Measurements from ENCODE around the gene SNRNP27.
A peak's percentile ranks its signal among the peaks of the same experiment; 100 is the strongest.

SNRNP27 gene

GRCh38 chr2:69926849-69927515 is 33.2 kb downstream of the SNRNP27 start:
- Histone ChIP-seq H4K91ac (ENCODE audit: low read length) (no peak overlapping the region), H3K4me1 (ENCODE audit: control insufficient read depth, insufficient read depth, low read depth, low read length) (no peaks in the 10 kb centered on the region), H3K23ac (ENCODE audit: low read length in 2 of 2) (no peak overlapping the region), H3K27ac (ENCODE audit: low read length, poor library complexity, severe bottlenecking) (no peak overlapping the region), H3K9me3 (ENCODE audit: control insufficient read depth, low read length) (no peaks in the 10 kb centered on the region), H3K14ac (ENCODE audit: low read length in 2 of 2) (no peak overlapping the region), H3K9ac (ENCODE audit: low read length) (no peak overlapping the region), H2AFZ (ENCODE audit: low read depth, low read length) (no peak overlapping the region), H3K36me3 (ENCODE audit: control insufficient read depth in 1 of 2, insufficient read depth in 2 of 2, low read depth in 1 of 2, low read length in 2 of 2) (peaks cover 0 to 60% of the 10 kb centered on the region in 2 experiments), H3K4me3 (ENCODE audit: insufficient read depth in 1 of 2, low read depth in 1 of 2, low read length in 2 of 2) (no peak overlapping the region), H3K18ac (ENCODE audit: low read depth in 1 of 2, low read length in 2 of 2) (no peak overlapping the region), H3K27me3 (ENCODE audit: control insufficient read depth in 1 of 2, insufficient read depth in 1 of 2, low read length in 2 of 2) (no peaks in the 10 kb centered on the region), H4K8ac (ENCODE audit: low read length) (no peak overlapping the region), H2BK120ac (ENCODE audit: low read depth, low read length) (no peak overlapping the region), H2BK15ac (ENCODE audit: low read depth, poor library complexity, severe bottlenecking) (no peak overlapping the region), H3K4me2 (ENCODE audit: low read length, poor library complexity, severe bottlenecking) (no peak overlapping the region), H2AK5ac (ENCODE audit: low read length, severe bottlenecking) (no peak overlapping the region), H2BK12ac (ENCODE audit: low read length in 2 of 2) (no peak overlapping the region), H3K79me1 (replicated peaks; ENCODE audit: low read length, poor library complexity, severe bottlenecking) (peaks cover 2% of the 10 kb centered on the region), H3K4ac (ENCODE audit: low read depth in 1 of 2, low read length in 2 of 2) (no peak overlapping the region), H2BK5ac (ENCODE audit: low read depth, low read length, poor library complexity, severe bottlenecking) (no peak overlapping the region)
- DNase-seq: peak; percentile 49
- WGBS: 100% methylated on average over 2 of the region's 3 CpGs

- Histone ChIP-seq H3K14ac (ENCODE audit: low read length in 2 of 2) (peak overlapping the region in 1 of 2 experiments; percentile 56), H3K23ac (ENCODE audit: low read length in 2 of 2) (no peak overlapping the region), H3K9ac (ENCODE audit: low read length) (peak overlapping the region; percentile 8), H2AFZ (ENCODE audit: low read depth, low read length) (no peak overlapping the region), H2BK15ac (ENCODE audit: low read depth, poor library complexity, severe bottlenecking) (peak overlapping the region; percentile 15), H3K27ac (ENCODE audit: low read length, poor library complexity, severe bottlenecking) (no peak overlapping the region), H2BK12ac (ENCODE audit: low read length in 2 of 2) (no peak overlapping the region), H3K9me3 (ENCODE audit: control insufficient read depth, low read length) (no peaks in the 10 kb centered on the region), H4K8ac (ENCODE audit: low read length) (peak overlapping the region; percentile 3), H2BK5ac (ENCODE audit: low read depth, low read length, poor library complexity, severe bottlenecking) (no peak overlapping the region), H2BK120ac (ENCODE audit: low read depth, low read length) (no peak overlapping the region), H3K4ac (ENCODE audit: low read depth in 1 of 2, low read length in 2 of 2) (peak overlapping the region in 1 of 2 experiments; percentile 37), H3K27me3 (ENCODE audit: control insufficient read depth in 1 of 2, insufficient read depth in 1 of 2, low read length in 2 of 2) (no peaks in the 10 kb centered on the region), H3K36me3 (ENCODE audit: control insufficient read depth in 1 of 2, insufficient read depth in 2 of 2, low read depth in 1 of 2, low read length in 2 of 2) (peaks cover 10 to 41% of the 10 kb centered on the region in 2 experiments), H3K79me1 (replicated peaks; ENCODE audit: low read length, poor library complexity, severe bottlenecking) (peaks cover 4% of the 10 kb centered on the region), H3K4me3 (ENCODE audit: insufficient read depth in 1 of 2, low read depth in 1 of 2, low read length in 2 of 2) (no peak overlapping the region), H3K4me2 (ENCODE audit: low read length, poor library complexity, severe bottlenecking) (no peak overlapping the region), H3K4me1 (ENCODE audit: control insufficient read depth, insufficient read depth, low read depth, low read length) (peaks cover 1% of the 10 kb centered on the region), H4K91ac (ENCODE audit: low read length) (no peak overlapping the region), H2AK5ac (ENCODE audit: low read length, severe bottlenecking) (no peak overlapping the region), H3K18ac (ENCODE audit: low read depth in 1 of 2, low read length in 2 of 2) (no peak overlapping the region)
- WGBS: 92% methylated on average over 7 of the region's 7 CpGs
- no peak for DNase-seq
These were observed 38.3 kb downstream of the SNRNP27 start for GRCh38 chr2:69931832-69932595.

- Histone ChIP-seq H3K9me3 (ENCODE audit: control insufficient read depth, low read length) (no peaks in the 10 kb centered on the region), H2BK5ac (ENCODE audit: low read depth, low read length, poor library complexity, severe bottlenecking) (no peak overlapping the region), H2AFZ (ENCODE audit: low read depth, low read length) (no peak overlapping the region), H2BK15ac (ENCODE audit: low read depth, poor library complexity, severe bottlenecking) (no peak overlapping the region), H4K91ac (ENCODE audit: low read length) (no peak overlapping the region), H3K23ac (ENCODE audit: low read length in 2 of 2) (no peak overlapping the region), H3K79me1 (replicated peaks; ENCODE audit: low read length, poor library complexity, severe bottlenecking) (peaks cover 4% of the 10 kb centered on the region), H3K4me1 (ENCODE audit: control insufficient read depth, insufficient read depth, low read depth, low read length) (peaks cover 1% of the 10 kb centered on the region), H3K27me3 (ENCODE audit: control insufficient read depth in 1 of 2, insufficient read depth in 1 of 2, low read length in 2 of 2) (no peaks in the 10 kb centered on the region), H3K18ac (ENCODE audit: low read depth in 1 of 2, low read length in 2 of 2) (no peak overlapping the region), H2BK120ac (ENCODE audit: low read depth, low read length) (no peak overlapping the region), H3K4me2 (ENCODE audit: low read length, poor library complexity, severe bottlenecking) (no peak overlapping the region), H2BK12ac (ENCODE audit: low read length in 2 of 2) (no peak overlapping the region), H2AK5ac (ENCODE audit: low read length, severe bottlenecking) (no peak overlapping the region), H3K36me3 (ENCODE audit: control insufficient read depth in 1 of 2, insufficient read depth in 2 of 2, low read depth in 1 of 2, low read length in 2 of 2) (peaks cover 16 to 41% of the 10 kb centered on the region in 2 experiments), H4K8ac (ENCODE audit: low read length) (no peak overlapping the region), H3K4ac (ENCODE audit: low read depth in 1 of 2, low read length in 2 of 2) (no peak overlapping the region), H3K4me3 (ENCODE audit: insufficient read depth in 1 of 2, low read depth in 1 of 2, low read length in 2 of 2) (no peak overlapping the region), H3K14ac (ENCODE audit: low read length in 2 of 2) (no peak overlapping the region), H3K9ac (ENCODE audit: low read length) (peak overlapping the region; percentile 8), H3K27ac (ENCODE audit: low read length, poor library complexity, severe bottlenecking) (no peak overlapping the region)
- no peak for DNase-seq
- 100% methylated on average over 1 of the region's 1 CpG for WGBS
These were observed 38.8 kb downstream of the SNRNP27 start for GRCh38 chr2:69932596-69932922.

GRCh38 chr2:69933254-69933828 is 39.6 kb downstream of the SNRNP27 start:
- Histone ChIP-seq H3K4ac (ENCODE audit: low read depth in 1 of 2, low read length in 2 of 2) (no peak overlapping the region), H3K27me3 (ENCODE audit: control insufficient read depth in 1 of 2, insufficient read depth in 1 of 2, low read length in 2 of 2) (no peaks in the 10 kb centered on the region), H3K79me1 (replicated peaks; ENCODE audit: low read length, poor library complexity, severe bottlenecking) (peaks cover 4% of the 10 kb centered on the region), H3K4me2 (ENCODE audit: low read length, poor library complexity, severe bottlenecking) (no peak overlapping the region), H4K91ac (ENCODE audit: low read length) (no peak overlapping the region), H2BK5ac (ENCODE audit: low read depth, low read length, poor library complexity, severe bottlenecking) (no peak overlapping the region), H3K9ac (ENCODE audit: low read length) (peak overlapping the region; percentile 78), H3K4me1 (ENCODE audit: control insufficient read depth, insufficient read depth, low read depth, low read length) (peaks cover 1% of the 10 kb centered on the region), H2AFZ (ENCODE audit: low read depth, low read length) (no peak overlapping the region), H2AK5ac (ENCODE audit: low read length, severe bottlenecking) (no peak overlapping the region), H4K8ac (ENCODE audit: low read length) (no peak overlapping the region), H3K9me3 (ENCODE audit: control insufficient read depth, low read length) (no peaks in the 10 kb centered on the region), H2BK12ac (ENCODE audit: low read length in 2 of 2) (no peak overlapping the region), H3K4me3 (ENCODE audit: insufficient read depth in 1 of 2, low read depth in 1 of 2, low read length in 2 of 2) (no peak overlapping the region), H3K18ac (ENCODE audit: low read depth in 1 of 2, low read length in 2 of 2) (no peak overlapping the region), H2BK120ac (ENCODE audit: low read depth, low read length) (no peak overlapping the region), H3K27ac (ENCODE audit: low read length, poor library complexity, severe bottlenecking) (no peak overlapping the region), H3K36me3 (ENCODE audit: control insufficient read depth in 1 of 2, insufficient read depth in 2 of 2, low read depth in 1 of 2, low read length in 2 of 2) (peaks cover 22 to 46% of the 10 kb centered on the region in 2 experiments), H3K14ac (ENCODE audit: low read length in 2 of 2) (no peak overlapping the region), H3K23ac (ENCODE audit: low read length in 2 of 2) (no peak overlapping the region), H2BK15ac (ENCODE audit: low read depth, poor library complexity, severe bottlenecking) (no peak overlapping the region)
- peak; percentile 18 for DNase-seq

Data from mesenchymal stem cell (in vitro differentiated cells and primary cell).